K562 (cell line): ENCODE results near the gene SDC3. TPM values are rescaled to one million over a fixed set of nuclear protein-coding genes. Genes with fewer than 3 reads are reported as not detected.

Source experiments
- ATAC-seq: fragments of 200-7000 bp; cut with Tn5 transposase; 3 replicates; pipeline ENCODE4 v1.9.1; 2020; ENCODE audit warnings: moderate library complexity
- BruUV-seq: library from RNA; stranded (reverse); fragments of 400-500 nt; replicated peaks from 2 replicates; lab custom pipeline; 2021; lab: Mats Ljungman, UMichigan
- CTCF ChIA-PET: fragments of 300-600 bp; formaldehyde crosslinking; extraction: SDS; loops from one replicate; lab custom pipeline; 2021; ENCODE audit warnings: low intra/inter-chr PET ratio; lab: Yijun Ruan, JAX
- POLR2A ChIA-PET: fragments of 300-600, 350-650 bp; sonication (Branson Sonifier 250); formaldehyde crosslinking; extraction: SDS; loops from one replicate; lab custom pipeline; 2021; ENCODE audit warnings: antibody characterized with exemption, inconsistent platforms; lab: Yijun Ruan, JAX
- DNase-seq, 4 experiments: peaks; one replicate each; pipeline versions ENCODE4 v3.0.0 to v3.0.0-alpha.2; 2011 to 2018; ENCODE audit warnings: low spot score in 3 of 4, mixed read lengths in 3 of 4; ENCODE audit errors: extremely low read depth in 1 of 4
- FAIRE-seq: peaks from 2 replicates; lab custom pipeline; 2011; peaks lifted over from hg19 to GRCh38; lab: Jason Lieb, UNC
- H2AFZ ChIP-seq: 2 replicates; pipeline ENCODE4 v1.6.0; 2011; ENCODE audit warnings: low read depth, low read length, control low read depth, inconsistent platforms
- H3K27ac ChIP-seq: fragments of 200-600 bp; 3 replicates; pipeline ENCODE4 v1.8.0; 2011; ENCODE audit warnings: low read depth, mild to moderate bottlenecking, control low read depth, inconsistent platforms, low read length, moderate library complexity, mixed read lengths; ENCODE audit errors: extremely low read depth
- H3K27me3 ChIP-seq, 2 experiments: fragments of 300-600 bp in 1 of 2; 2 replicates in 1 of 2; 3 replicates in 1 of 2; pipeline versions ENCODE4 v1.6.0 to v1.8.0; 2011; ENCODE audit warnings: inconsistent platforms in 2 of 2, low read length in 2 of 2, mild to moderate bottlenecking in 1 of 2, mixed read lengths in 1 of 2, moderate library complexity in 1 of 2; ENCODE audit not compliant: control insufficient read depth in 2 of 2, insufficient read depth in 2 of 2
- H3K36me3 ChIP-seq: fragments of 300-600 bp; 3 replicates; pipeline ENCODE4 v1.8.0; 2011; ENCODE audit warnings: mild to moderate bottlenecking, low read length, inconsistent platforms; ENCODE audit not compliant: control insufficient read depth, insufficient read depth
- H3K4me1 ChIP-seq, 2 experiments: fragments of 200-600 bp in 1 of 2; replicated peaks in 1 of 2; 2 replicates in 1 of 2; 3 replicates in 1 of 2; pipeline versions ENCODE4 v1.5.1 to v1.8.0; 2011; ENCODE audit warnings: inconsistent platforms in 2 of 2, low read length in 2 of 2, mild to moderate bottlenecking in 1 of 2, mixed read lengths in 1 of 2, moderate library complexity in 1 of 2; ENCODE audit not compliant: control insufficient read depth in 2 of 2, insufficient read depth in 2 of 2
- H3K4me2 ChIP-seq: 2 replicates; pipeline ENCODE4 v1.6.1; 2011; ENCODE audit warnings: low read length, control low read depth, inconsistent platforms, mixed read lengths; ENCODE audit not compliant: insufficient read depth
- H3K4me3 ChIP-seq: fragments of 200-600 bp; sonication (generic), shearing (Covaris generic); 2 replicates; pipeline ENCODE4 v1.5.1; 2016; ENCODE audit warnings: control low read depth, inconsistent platforms
- H3K79me2 ChIP-seq: fragments of 200-600 bp; 3 replicates; pipeline ENCODE4 v1.8.0; 2011; ENCODE audit warnings: low read length, inconsistent platforms; ENCODE audit not compliant: control insufficient read depth, insufficient read depth
- H3K9ac ChIP-seq, 2 experiments: 2 replicates each; pipeline versions ENCODE4 v1.6.0 to v1.6.1; 2011; ENCODE audit warnings: low read depth in 2 of 2, low read length in 2 of 2, control low read depth in 1 of 2, inconsistent platforms in 1 of 2, mild to moderate bottlenecking in 1 of 2, mixed read lengths in 1 of 2; ENCODE audit not compliant: insufficient read depth in 1 of 2
- H3K9me1 ChIP-seq: one replicate; pipeline ENCODE4 v1.6.0; 2011; ENCODE audit warnings: inconsistent platforms, mild to moderate bottlenecking, low read length, moderate library complexity; ENCODE audit not compliant: control insufficient read depth, insufficient read depth
- H3K9me3 ChIP-seq: replicated peaks from 2 replicates; pipeline ENCODE4 v1.5.1; 2011; ENCODE audit warnings: low read depth, low read length, inconsistent platforms; ENCODE audit not compliant: control insufficient read depth, insufficient read depth
- H4K20me1 ChIP-seq: replicated peaks from 2 replicates; pipeline ENCODE4 v1.6.1; 2011; ENCODE audit warnings: low read length, inconsistent platforms, mixed read lengths; ENCODE audit not compliant: control insufficient read depth, insufficient read depth
- EGR1 ChIP-seq: fragments of 450-650 bp; conservative IDR thresholded peaks from 2 replicates; pipeline ENCODE4 v1.6.1; 2017; ENCODE audit warnings: mild to moderate bottlenecking
- ELF2 ChIP-seq: fragments of 250-450 bp; sonication (Bioruptor Pico); IDR thresholded peaks from 2 replicates; pipeline ENCODE4 v1.5.0; 2021; ENCODE audit warnings: mild to moderate bottlenecking
- MED1 ChIP-seq: sonication (generic); formaldehyde crosslinking; IDR thresholded peaks from 2 replicates; pipeline ENCODE4 v1.8.1; 2023; ENCODE audit warnings: missing genetic modification reagents, borderline replicate concordance
- NCOA6 ChIP-seq: fragments of 450-650 bp; IDR thresholded peaks from 2 replicates; pipeline ENCODE4 v1.6.1; 2017; ENCODE audit warnings: mild to moderate bottlenecking
- POLR2G ChIP-seq: fragments of 200-400 bp; formaldehyde crosslinking; IDR thresholded peaks from 2 replicates; pipeline ENCODE4 v1.6.1; 2017; ENCODE audit warnings: low read depth, mild to moderate bottlenecking, antibody characterized with exemption, low read length, moderate library complexity
- PTBP1 ChIP-seq: fragments of 200-400 bp; formaldehyde crosslinking; IDR thresholded peaks from 2 replicates; pipeline ENCODE4 v1.6.1; 2017; ENCODE audit warnings: low read depth, low read length
- RBFOX2 ChIP-seq: fragments of 200-400 bp; formaldehyde crosslinking; IDR thresholded peaks from 2 replicates; pipeline ENCODE4 v1.6.1; 2017; ENCODE audit warnings: low read depth, mild to moderate bottlenecking, low read length, moderate library complexity
- RBM25 ChIP-seq: fragments of 200-400 bp; formaldehyde crosslinking; IDR thresholded peaks from 2 replicates; pipeline ENCODE4 v1.6.1; 2018; ENCODE audit warnings: low read length, low read depth, moderate library complexity; ENCODE audit not compliant: severe bottlenecking
- SIRT6 ChIP-seq: IDR thresholded peaks from one replicate; pipeline ENCODE4 v1.6.1; 2012; ENCODE audit warnings: low read depth, mild to moderate bottlenecking, control low read depth, inconsistent platforms, low read length, moderate library complexity
- TRIM24 ChIP-seq, 2 experiments: fragments of 450-650 bp; IDR thresholded peaks; 2 replicates each; pipeline ENCODE4 v1.6.1; 2016
- ZNF23 ChIP-seq: fragments of 250-450 bp; sonication (Bioruptor Pico); IDR thresholded peaks from 2 replicates; pipeline ENCODE4 v1.4.0; 2020; ENCODE audit warnings: mild to moderate bottlenecking
- ZNF324 ChIP-seq: fragments of 250-450 bp; sonication (Bioruptor Pico); IDR thresholded peaks from 2 replicates; pipeline ENCODE4 v1.4.0; 2020; ENCODE audit warnings: mild to moderate bottlenecking
- ZNF41 ChIP-seq: fragments of 250-450 bp; sonication (Bioruptor Pico); conservative IDR thresholded peaks from 2 replicates; pipeline ENCODE4 v1.4.0; 2020; ENCODE audit warnings: mild to moderate bottlenecking
- WGBS: fragments of 100-300 bp; shearing (Covaris generic); methylation state at CpG from one replicate; pipeline ENCODE4 v1.1.6; 2016; ENCODE audit warnings: low coverage, mixed read lengths; ENCODE audit not compliant: insufficient coverage; ENCODE audit errors: missing lambda C conversion rate; 5-methylcytosine and 5-hydroxymethylcytosine counted together
- in situ Hi-C: fragments of 300-500 bp; cut with MboI; formaldehyde crosslinking; loops from 4 replicates; pipeline ENCODE4 v1.15.0; 2018; ENCODE audit warnings: inconsistent platforms, mixed read lengths
- intact Hi-C: fragments of 100-400 bp; cut with micrococcal nuclease; formaldehyde crosslinking; loops from 2 replicates; pipeline ENCODE4 v1.14.2; 2022
- polyA plus RNA-seq, 8 experiments: library from polyadenylated mRNA; depleted of rRNA in 4 of 8; stranded (reverse) in 5 of 8; unstranded in 3 of 8; fragments of >200 nt; fragmentation: Nextera tagmentation in 2 of 8; fragmentation: Illumina TruSeq in 1 of 8; extraction: Ambion mirVana in 2 of 8; extraction: Trizol in 1 of 8; gene quantifications; 2 replicates each; pipeline versions ENCODE4 v1.2.1 to v1.2.3, GENCODE V29; 2011 to 2014; ENCODE audit warnings: inconsistent platforms in 1 of 8, missing spikeins in 1 of 8
- total RNA-seq, 7 experiments: library from RNA; depleted of rRNA in 6 of 7; stranded (reverse); fragments of >200 nt in 6 of 7; fragmentation: Illumina TruSeq in 2 of 7; extraction: Trizol in 2 of 7; gene quantifications; 2 replicates each; pipeline versions ENCODE4 v1.2.1 to v1.2.3, GENCODE V29; 2011 to 2021; ENCODE audit warnings: low replicate concordance in 1 of 7
- TF ChIP-seq, protein P1 (sequence below): sonication (generic); formaldehyde crosslinking; IDR thresholded peaks from 2 replicates; pipeline ENCODE4 v1.8.0; 2022; ENCODE audit warnings: mild to moderate bottlenecking, low read depth, missing genetic modification reagents
- TF ChIP-seq, protein P2 (sequence below): sonication (generic); formaldehyde crosslinking; IDR thresholded peaks from 2 replicates; pipeline ENCODE4 v1.8.1; 2023; ENCODE audit warnings: mild to moderate bottlenecking, missing genetic modification reagents
- TF ChIP-seq, protein P3 (sequence below): fragments of 250-450 bp; sonication (Bioruptor Pico); IDR thresholded peaks from 2 replicates; pipeline ENCODE4 v1.9.0; 2021; ENCODE audit warnings: mild to moderate bottlenecking

Gene SDC3
- total and polyA plus RNA-seq, 9 of the 15 experiments (the other 6 are each of a cell fraction or from before 2014, with no cell fraction given): 0.38 to 44.1 (median 12.1) TPM

DNA sequence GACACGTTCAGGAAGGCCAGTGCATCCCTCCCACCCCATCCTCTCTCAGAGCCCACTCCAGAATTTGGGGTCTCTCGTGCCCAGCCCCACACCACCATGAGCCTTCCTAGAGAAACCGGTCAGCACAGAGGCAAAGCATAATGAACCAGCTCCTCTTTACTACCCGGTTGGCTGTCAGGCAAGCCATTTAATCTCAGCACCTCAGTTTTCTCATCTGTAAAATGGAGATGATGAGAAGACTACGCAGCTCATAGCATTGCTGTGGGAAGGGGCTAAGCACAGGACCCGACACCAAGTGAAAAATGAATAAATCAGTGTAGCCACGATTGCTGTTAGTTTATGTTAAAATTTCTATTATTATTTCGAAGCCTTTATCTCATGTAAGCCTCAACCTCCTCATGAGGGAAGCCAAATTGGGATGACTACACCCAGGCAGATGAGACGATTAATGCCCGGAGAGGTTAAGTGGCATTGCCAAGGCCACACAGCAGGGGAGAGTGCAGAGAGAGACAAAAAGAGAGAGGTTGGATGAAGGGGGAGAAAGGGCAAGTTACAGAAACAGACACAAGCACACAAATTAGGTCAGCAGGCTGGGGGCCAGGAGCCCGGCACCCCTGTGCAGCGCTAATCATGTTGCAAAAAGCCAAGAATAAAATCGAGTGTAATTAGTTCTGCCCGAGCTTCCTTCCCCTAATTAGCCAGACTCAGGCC lies 25.7 kb downstream of the SDC3 start (continued):
- TF ChIP-seq SIRT6: no peak
- no peak for TF ChIP-seq NCOA6
- TF ChIP-seq ELF2: no peak
- TF ChIP-seq ZNF324 (CRISPR knock-in tag): no peak
- no peak for TF ChIP-seq MED1
- no peak for TF ChIP-seq TRIM24 (IDR thresholded peaks at IDR 0.05)
- TF ChIP-seq, protein P1, sequence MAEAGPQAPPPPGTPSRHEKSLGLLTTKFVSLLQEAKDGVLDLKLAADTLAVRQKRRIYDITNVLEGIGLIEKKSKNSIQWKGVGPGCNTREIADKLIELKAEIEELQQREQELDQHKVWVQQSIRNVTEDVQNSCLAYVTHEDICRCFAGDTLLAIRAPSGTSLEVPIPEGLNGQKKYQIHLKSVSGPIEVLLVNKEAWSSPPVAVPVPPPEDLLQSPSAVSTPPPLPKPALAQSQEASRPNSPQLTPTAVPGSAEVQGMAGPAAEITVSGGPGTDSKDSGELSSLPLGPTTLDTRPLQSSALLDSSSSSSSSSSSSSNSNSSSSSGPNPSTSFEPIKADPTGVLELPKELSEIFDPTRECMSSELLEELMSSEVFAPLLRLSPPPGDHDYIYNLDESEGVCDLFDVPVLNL (CRISPR knock-in tag): no peak

DNA sequence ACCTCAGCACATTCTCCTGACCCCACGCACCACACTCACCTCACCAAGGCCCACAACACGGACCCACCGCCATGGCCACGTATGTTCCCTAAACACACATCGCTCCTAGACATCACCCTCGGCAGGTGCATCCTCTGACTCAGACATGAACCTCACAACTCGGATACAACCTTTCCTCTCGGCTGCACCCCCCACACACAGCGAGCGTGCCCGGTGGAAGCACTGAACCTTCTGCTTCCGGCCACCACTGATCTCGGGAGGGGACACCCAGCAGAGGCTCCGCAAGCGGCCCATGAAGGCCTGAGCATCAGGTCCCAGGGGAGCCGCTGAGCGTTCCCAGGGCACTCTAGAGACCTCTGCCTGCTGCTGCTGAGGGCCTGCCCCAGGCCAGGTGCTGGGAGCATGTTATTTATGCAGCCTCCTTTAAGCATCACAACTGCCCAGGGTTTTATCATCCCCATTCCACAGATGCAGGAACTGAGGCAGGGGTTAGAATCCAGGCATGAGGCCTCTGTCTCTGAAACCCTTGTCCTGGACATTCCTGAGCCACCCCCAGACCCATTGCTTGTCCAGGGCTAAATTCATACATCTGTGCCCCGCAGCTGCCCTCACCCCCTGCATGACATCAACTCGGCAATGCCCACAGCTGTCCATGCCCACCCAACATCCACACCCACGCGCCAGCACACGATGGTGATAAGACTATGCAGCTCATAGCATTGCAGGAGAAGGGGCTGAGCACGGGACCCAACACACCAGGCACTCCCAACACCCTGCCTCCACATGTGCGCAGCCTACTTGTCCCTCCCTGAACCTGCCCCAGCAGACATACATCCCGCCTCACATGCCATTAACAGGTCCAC lies 27.0 kb downstream of the SDC3 start:
- ChIA-PET POLR2A (interaction anchor here (0.5 to 4.8 kb wide), 4 partner anchors 8 to 77 kb away, joined by 4 to 33 read pairs (median 6); no protein-coding TSS in a partner anchor), CTCF (interaction anchor here (0.6 kb wide), 1 partner anchor 80 kb away, joined by 3 read pairs; no protein-coding TSS in a partner anchor)
- WGBS: 48% methylated on average over 25 of the region's 25 CpGs
- Histone ChIP-seq H3K9me1 (no peaks in the 10 kb centered on the region), H3K9ac (peak overlapping the region in 1 of 2 experiments; percentile 37; a peak in 1 of 4 replicates), H3K27ac (no peak overlapping the region), H3K4me3 (no peak overlapping the region), H3K79me2 (no peaks in the 10 kb centered on the region), H3K4me2 (no peak overlapping the region), H2AFZ (no peak overlapping the region), H4K20me1 (peaks cover 22% of the 10 kb centered on the region; the same call in 1 of the 2 replicates), H3K36me3 (peaks cover 5% of the 10 kb centered on the region; the same call in 1 of the 3 replicates), H3K4me1 (peaks cover 6 to 28% of the 10 kb centered on the region in 2 experiments; a peak in 3 of 5 replicates), H3K9me3 (no peaks in the 10 kb centered on the region), H3K27me3 (no peaks in the 10 kb centered on the region)
- TF ChIP-seq RBFOX2 (0 out of 2 replicates have a peak, but pooled peaks have one; percentile 16), PTBP1 (0 out of 2 replicates have a peak, but pooled peaks have one; percentile 32), POLR2G (0 out of 2 replicates have a peak, but pooled peaks have one; percentile 6), ZNF23 (CRISPR knock-in tag) (no peak), RBM25 (peak; percentile 65), ZNF41 (CRISPR knock-in tag) (no peak), EGR1 (no peak)
- TF ChIP-seq, protein P2, sequence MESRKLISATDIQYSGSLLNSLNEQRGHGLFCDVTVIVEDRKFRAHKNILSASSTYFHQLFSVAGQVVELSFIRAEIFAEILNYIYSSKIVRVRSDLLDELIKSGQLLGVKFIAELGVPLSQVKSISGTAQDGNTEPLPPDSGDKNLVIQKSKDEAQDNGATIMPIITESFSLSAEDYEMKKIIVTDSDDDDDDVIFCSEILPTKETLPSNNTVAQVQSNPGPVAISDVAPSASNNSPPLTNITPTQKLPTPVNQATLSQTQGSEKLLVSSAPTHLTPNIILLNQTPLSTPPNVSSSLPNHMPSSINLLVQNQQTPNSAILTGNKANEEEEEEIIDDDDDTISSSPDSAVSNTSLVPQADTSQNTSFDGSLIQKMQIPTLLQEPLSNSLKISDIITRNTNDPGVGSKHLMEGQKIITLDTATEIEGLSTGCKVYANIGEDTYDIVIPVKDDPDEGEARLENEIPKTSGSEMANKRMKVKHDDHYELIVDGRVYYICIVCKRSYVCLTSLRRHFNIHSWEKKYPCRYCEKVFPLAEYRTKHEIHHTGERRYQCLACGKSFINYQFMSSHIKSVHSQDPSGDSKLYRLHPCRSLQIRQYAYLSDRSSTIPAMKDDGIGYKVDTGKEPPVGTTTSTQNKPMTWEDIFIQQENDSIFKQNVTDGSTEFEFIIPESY: peak; percentile 71
- TF ChIP-seq, protein P3, sequence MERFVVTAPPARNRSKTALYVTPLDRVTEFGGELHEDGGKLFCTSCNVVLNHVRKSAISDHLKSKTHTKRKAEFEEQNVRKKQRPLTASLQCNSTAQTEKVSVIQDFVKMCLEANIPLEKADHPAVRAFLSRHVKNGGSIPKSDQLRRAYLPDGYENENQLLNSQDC (CRISPR knock-in tag): no peak
- ATAC-seq: peak; percentile 18; the same call in 2 of the 3 replicates
- in situ Hi-C loops (no loop called here), intact Hi-C loops (no loop called here)
- no peak for DNase-seq
- no TSS peak for BruUV-seq
- FAIRE-seq: no peak
